Neural cell (in vitro differentiated cells): ENCODE data around the gene CNTNAP2. TPM values are rescaled to one million over a fixed set of nuclear protein-coding genes. Genes with fewer than 3 reads are reported as not detected.

Experiments used
- H2AFZ ChIP-seq: fragments of 200-600, 300-800 bp; sonication (generic), shearing (Covaris generic); 2 replicates; pipeline ENCODE4 v1.6.0; 2014; ENCODE audit warnings: low read depth, mild to moderate bottlenecking, antibody characterized with exemption, low read length, moderate library complexity
- H3F3A ChIP-seq: fragments of 200-600 bp; shearing (Covaris generic); 2 replicates; pipeline ENCODE4 v1.6.1; 2016; ENCODE audit warnings: mild to moderate bottlenecking, moderate library complexity, mixed read lengths, antibody characterized with exemption, low read length; ENCODE audit not compliant: insufficient read depth, poor library complexity, severe bottlenecking
- H3K27ac ChIP-seq: fragments of 200-600, 300-800 bp; sonication (generic), shearing (Covaris generic); 2 replicates; pipeline ENCODE4 v1.5.1; 2014; ENCODE audit warnings: mild to moderate bottlenecking, low read length, moderate library complexity
- H3K27me3 ChIP-seq: fragments of 300-800, 200-600 bp; sonication (generic), shearing (Covaris generic); 2 replicates; pipeline ENCODE4 v1.6.0; 2014; ENCODE audit warnings: mild to moderate bottlenecking, low read depth, low read length, moderate library complexity; ENCODE audit not compliant: insufficient read depth
- H3K36me3 ChIP-seq: fragments of 300-800, 200-600 bp; sonication (generic), shearing (Covaris generic); 2 replicates; pipeline ENCODE4 v1.5.1; 2014; ENCODE audit warnings: mild to moderate bottlenecking, antibody characterized with exemption, low read length, moderate library complexity; ENCODE audit not compliant: insufficient read depth
- H3K4me2 ChIP-seq: fragments of 300-800, 200-600 bp; sonication (generic), shearing (Covaris generic); 2 replicates; pipeline ENCODE4 v1.6.0; 2014; ENCODE audit warnings: mild to moderate bottlenecking, low read length
- H3K4me3 ChIP-seq: fragments of 300-800, 200-600 bp; sonication (generic), shearing (Covaris generic); 2 replicates; pipeline ENCODE4 v1.5.1; 2014; ENCODE audit warnings: mild to moderate bottlenecking, low read length, moderate library complexity
- H3K79me2 ChIP-seq: fragments of 200-600 bp; shearing (Covaris generic); replicated peaks from 2 replicates; pipeline ENCODE4 v1.6.0; 2014; ENCODE audit warnings: mild to moderate bottlenecking, low read length, moderate library complexity; ENCODE audit not compliant: insufficient read depth
- H3K9ac ChIP-seq: fragments of 300-800, 200-600 bp; sonication (generic), shearing (Covaris generic); 2 replicates; pipeline ENCODE4 v1.6.1; 2016; ENCODE audit warnings: mild to moderate bottlenecking, low read length, mixed read lengths
- H3K9me2 ChIP-seq: fragments of 200-600 bp; shearing (Covaris generic); 2 replicates; pipeline ENCODE4 v1.6.1; 2016; ENCODE audit warnings: mild to moderate bottlenecking, low read length, mixed read lengths; ENCODE audit not compliant: insufficient read depth
- H3K9me3 ChIP-seq: fragments of 200-600, 300-800 bp; sonication (generic), shearing (Covaris generic); 2 replicates; pipeline ENCODE4 v1.6.1; 2016; ENCODE audit warnings: mild to moderate bottlenecking, mixed run types, low read length, moderate library complexity, mixed read lengths
- H4K20me1 ChIP-seq: fragments of 200-600 bp; shearing (Covaris generic); 2 replicates; pipeline ENCODE4 v1.6.1; 2016; ENCODE audit warnings: mild to moderate bottlenecking, mixed run types; ENCODE audit not compliant: insufficient read depth
- CTCF ChIP-seq: fragments of 450-650 bp; IDR thresholded peaks from 2 replicates; pipeline ENCODE4 v1.5.1; 2014; ENCODE audit warnings: antibody characterized with exemption, mild to moderate bottlenecking, moderate library complexity; ENCODE audit not compliant: poor library complexity, severe bottlenecking
- EP300 ChIP-seq: fragments of 450-650 bp; conservative IDR thresholded peaks from 2 replicates; pipeline ENCODE4 v1.6.1; 2014; ENCODE audit warnings: antibody characterized with exemption, mild to moderate bottlenecking, moderate library complexity; ENCODE audit not compliant: poor library complexity, severe bottlenecking
- EZH2 ChIP-seq: fragments of 200-600, 300-800 bp; shearing (Covaris generic), sonication (generic); IDR thresholded peaks from 2 replicates; pipeline ENCODE4 v1.6.1; 2014; ENCODE audit warnings: antibody characterized with exemption, low read length, borderline replicate concordance, mild to moderate bottlenecking; ENCODE audit not compliant: insufficient read depth, poor library complexity, severe bottlenecking
- MXI1 ChIP-seq: fragments of 450-650 bp; conservative IDR thresholded peaks from 2 replicates; pipeline ENCODE4 v1.6.1; 2014; ENCODE audit warnings: antibody characterized with exemption, mild to moderate bottlenecking; ENCODE audit not compliant: poor library complexity, severe bottlenecking
- POLR2AphosphoS5 ChIP-seq: IDR thresholded peaks from 2 replicates; pipeline ENCODE4 v1.6.1; 2012
- RAD21 ChIP-seq: fragments of 450-650 bp; conservative IDR thresholded peaks from 2 replicates; pipeline ENCODE4 v1.6.1; 2014; ENCODE audit warnings: antibody characterized with exemption, mild to moderate bottlenecking, moderate library complexity
- SMC3 ChIP-seq: fragments of 450-650 bp; conservative IDR thresholded peaks from 2 replicates; pipeline ENCODE4 v1.6.1; 2014; ENCODE audit warnings: antibody characterized with exemption, mild to moderate bottlenecking, moderate library complexity; ENCODE audit not compliant: poor library complexity
- TAF1 ChIP-seq: IDR thresholded peaks from 2 replicates; pipeline ENCODE4 v1.6.1; 2012; ENCODE audit warnings: low read depth
- polyA plus RNA-seq: library from polyadenylated mRNA; depleted of rRNA; stranded (reverse); fragments of >200 nt; gene quantifications from 2 replicates; pipeline ENCODE4 v1.2.3, GENCODE V29; 2014
- TF ChIP-seq, protein P1 (sequence below): IDR thresholded peaks from 2 replicates; pipeline ENCODE4 v1.6.1; 2012; ENCODE audit warnings: borderline replicate concordance

The CNTNAP2 gene
- polyA plus RNA-seq, 1 donor from 2014 or later, result 276 TPM

- no peak overlapping the region for H3K4me2 ChIP-seq
- H3K9me2 ChIP-seq, result no peaks in the 10 kb centered on the region
- no peak overlapping the region for H3K27ac ChIP-seq
- TF ChIP-seq EP300 (no peak), CTCF (no peak), SMC3 (no peak), EZH2 (no peak), RAD21 (no peak), MXI1 (no peak), POLR2AphosphoS5 (no peak), TAF1 (no peak)
- TF ChIP-seq, protein P1, sequence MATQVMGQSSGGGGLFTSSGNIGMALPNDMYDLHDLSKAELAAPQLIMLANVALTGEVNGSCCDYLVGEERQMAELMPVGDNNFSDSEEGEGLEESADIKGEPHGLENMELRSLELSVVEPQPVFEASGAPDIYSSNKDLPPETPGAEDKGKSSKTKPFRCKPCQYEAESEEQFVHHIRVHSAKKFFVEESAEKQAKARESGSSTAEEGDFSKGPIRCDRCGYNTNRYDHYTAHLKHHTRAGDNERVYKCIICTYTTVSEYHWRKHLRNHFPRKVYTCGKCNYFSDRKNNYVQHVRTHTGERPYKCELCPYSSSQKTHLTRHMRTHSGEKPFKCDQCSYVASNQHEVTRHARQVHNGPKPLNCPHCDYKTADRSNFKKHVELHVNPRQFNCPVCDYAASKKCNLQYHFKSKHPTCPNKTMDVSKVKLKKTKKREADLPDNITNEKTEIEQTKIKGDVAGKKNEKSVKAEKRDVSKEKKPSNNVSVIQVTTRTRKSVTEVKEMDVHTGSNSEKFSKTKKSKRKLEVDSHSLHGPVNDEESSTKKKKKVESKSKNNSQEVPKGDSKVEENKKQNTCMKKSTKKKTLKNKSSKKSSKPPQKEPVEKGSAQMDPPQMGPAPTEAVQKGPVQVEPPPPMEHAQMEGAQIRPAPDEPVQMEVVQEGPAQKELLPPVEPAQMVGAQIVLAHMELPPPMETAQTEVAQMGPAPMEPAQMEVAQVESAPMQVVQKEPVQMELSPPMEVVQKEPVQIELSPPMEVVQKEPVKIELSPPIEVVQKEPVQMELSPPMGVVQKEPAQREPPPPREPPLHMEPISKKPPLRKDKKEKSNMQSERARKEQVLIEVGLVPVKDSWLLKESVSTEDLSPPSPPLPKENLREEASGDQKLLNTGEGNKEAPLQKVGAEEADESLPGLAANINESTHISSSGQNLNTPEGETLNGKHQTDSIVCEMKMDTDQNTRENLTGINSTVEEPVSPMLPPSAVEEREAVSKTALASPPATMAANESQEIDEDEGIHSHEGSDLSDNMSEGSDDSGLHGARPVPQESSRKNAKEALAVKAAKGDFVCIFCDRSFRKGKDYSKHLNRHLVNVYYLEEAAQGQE, result no peak
- H3K79me2 ChIP-seq, result no peaks in the 10 kb centered on the region
- H2AFZ ChIP-seq, result no peak overlapping the region
- H3K9ac ChIP-seq, result no peak overlapping the region
- H3K9me3 ChIP-seq, result no peaks in the 10 kb centered on the region
- H4K20me1 ChIP-seq, result no peaks in the 10 kb centered on the region
- no peaks in the 10 kb centered on the region for H3K36me3 ChIP-seq
- no peak overlapping the region for H3K4me3 ChIP-seq
- H3K27me3 ChIP-seq, result no peaks in the 10 kb centered on the region
- H3F3A ChIP-seq, result no peaks in the 10 kb centered on the region
Observed at GRCh38 chr7:148327379-148327778, 2210.8 kb downstream of the CNTNAP2 start.

DNA sequence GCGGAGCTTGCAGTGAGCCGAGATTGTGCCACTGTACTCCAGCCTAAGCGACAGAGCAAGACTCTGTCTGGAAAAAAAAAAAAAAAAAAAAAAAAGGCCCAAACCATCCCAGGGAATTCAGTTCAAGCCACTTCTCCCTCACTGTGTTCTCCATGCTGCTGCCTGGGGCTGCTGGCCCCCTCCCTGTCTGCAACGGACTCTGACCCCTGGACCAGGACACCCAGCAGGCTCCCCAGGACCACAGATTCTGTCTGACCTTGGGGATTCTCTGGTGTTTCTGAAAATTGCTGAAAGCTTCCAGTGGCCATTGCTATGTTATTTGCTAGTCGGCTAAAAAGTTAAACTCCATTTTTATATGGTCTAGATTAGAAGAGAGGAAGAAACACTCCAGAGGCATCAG lies 2212.3 kb downstream of the CNTNAP2 start:
- Histone ChIP-seq H3K27me3 (no peaks in the 10 kb centered on the region), H3K79me2 (no peaks in the 10 kb centered on the region), H2AFZ (no peak overlapping the region), H3K4me3 (no peak overlapping the region), H3K9ac (no peak overlapping the region), H3K9me2 (no peaks in the 10 kb centered on the region), H3K36me3 (no peaks in the 10 kb centered on the region), H3F3A (no peaks in the 10 kb centered on the region), H3K9me3 (no peaks in the 10 kb centered on the region), H3K4me2 (no peak overlapping the region), H4K20me1 (no peaks in the 10 kb centered on the region), H3K27ac (no peak overlapping the region)
- TF ChIP-seq CTCF, result no peak
- TF ChIP-seq TAF1, result no peak
- TF ChIP-seq, protein P1, result no peak
- TF ChIP-seq MXI1, result no peak
- TF ChIP-seq EZH2, result no peak
- no peak for TF ChIP-seq SMC3
- no peak for TF ChIP-seq POLR2AphosphoS5
- no peak for TF ChIP-seq RAD21
- no peak for TF ChIP-seq EP300
